Measurements from ENCODE around the gene MORN1. TPM values are rescaled to one million over a fixed set of nuclear protein-coding genes. Genes with fewer than 3 reads are reported as not detected.

Gene MORN1
- total and polyA plus RNA-seq, 2 of the 8 experiments (the other 6 are each of a cell fraction or from before 2014, with no cell fraction given) = 5.0 to 9.1 TPM

GRCh38 chr1:2355373-2356261 lies 35.7 kb downstream of the MORN1 start:
- Histone ChIP-seq H2AFZ (ENCODE audit: low read length) (no peak overlapping the region), H4K91ac (replicated peaks; ENCODE audit: insufficient read length, low read length) (no peak overlapping the region), H3K23me2 (ENCODE audit: low read depth, low read length) (no peaks in the 10 kb centered on the region), H3K36me3 (ENCODE audit: control insufficient read depth in 2 of 4, insufficient read depth in 4 of 4, low read length in 3 of 4) (no peaks in the 10 kb centered on the region), H4K5ac (ENCODE audit: insufficient read length, low read depth, low read length) (no peak overlapping the region), H3K18ac (ENCODE audit: extremely low read depth, low read length) (no peak overlapping the region), H2BK12ac (ENCODE audit: low read depth, low read length) (no peak overlapping the region), H4K20me1 (replicated peaks in 1 of 2; ENCODE audit: control insufficient read depth in 1 of 2, insufficient read depth in 2 of 2, low read length in 2 of 2) (no peaks in the 10 kb centered on the region), H2BK20ac (ENCODE audit: low read length) (no peak overlapping the region), H3K9ac (replicated peaks in 1 of 4; ENCODE audit: extremely low read depth in 1 of 4, low read depth in 3 of 4, low read length in 3 of 4) (0 out of 7 replicates have a peak overlapping the region, but pooled peaks of 1 of the 4 experiments have one; percentile 22), H2BK5ac (ENCODE audit: low read depth, low read length) (no peak overlapping the region), H2BK15ac (ENCODE audit: low read length) (no peak overlapping the region), H3K27me3 (replicated peaks in 1 of 4; ENCODE audit: control insufficient read depth in 3 of 4, extremely low read depth in 1 of 4, insufficient read depth in 3 of 4, low read length in 3 of 4) (no peaks in the 10 kb centered on the region), H3K9me3 (ENCODE audit: insufficient read depth in 2 of 2, low read depth in 1 of 2, low read length in 1 of 2) (no peaks in the 10 kb centered on the region), H3K4me2 (ENCODE audit: insufficient read depth in 1 of 2, low read depth in 2 of 2, low read length in 2 of 2) (no peak overlapping the region), H3K4me3 (ENCODE audit: extremely low read depth in 1 of 4, insufficient read depth in 2 of 4, low read depth in 3 of 4, low read length in 4 of 4) (no peak overlapping the region), H3K4me1 (replicated peaks in 1 of 4; ENCODE audit: control insufficient read depth in 3 of 4, insufficient read depth in 4 of 4, low read length in 3 of 4) (no peaks in the 10 kb centered on the region; a peak in 1 of 7 replicates), H3K23ac (ENCODE audit: insufficient read length) (no peak overlapping the region), H3K79me1 (ENCODE audit: low read depth, low read length) (no peaks in the 10 kb centered on the region), H3K14ac (ENCODE audit: insufficient read length) (no peak overlapping the region), H3K56ac (replicated peaks; ENCODE audit: insufficient read length, low read depth, low read length) (no peak overlapping the region), H4K8ac (ENCODE audit: extremely low read depth, insufficient read depth, low read length) (peak overlapping the region; percentile 2), H3K27ac (ENCODE audit: low read depth, low read length) (no peak overlapping the region), H2AK5ac (ENCODE audit: low read depth, low read length) (no peak overlapping the region), H3K4ac (replicated peaks; ENCODE audit: insufficient read length, low read depth, low read length) (no peak overlapping the region), H2BK120ac (replicated peaks; ENCODE audit: low read depth, low read length) (no peak overlapping the region), H3K79me2 (ENCODE audit: control insufficient read depth in 1 of 2, insufficient read depth in 2 of 2, low read length in 2 of 2) (no peaks in the 10 kb centered on the region)
- ChIA-PET CTCF (ENCODE audit: partially characterized antibody) (interaction anchor here (1.0 kb wide), 1 partner anchor 1110 kb away, joined by 3 read pairs; no protein-coding TSS in a partner anchor), POLR2A (ENCODE audit: partially characterized antibody) (interaction anchor here (0.8 kb wide), 1 partner anchor 23 kb away, joined by 3 read pairs; no protein-coding TSS in a partner anchor)
- FAIRE-seq (no peak), DNase-seq (ENCODE audit: low read depth in 1 of 2, low spot score in 2 of 2) (no peak)
- WGBS, 2 experiments (ENCODE audit: extremely low coverage in 1 of 2, insufficient coverage in 1 of 2, insufficient read length in 1 of 2, insufficient replicate concordance in 2 of 2, low coverage in 1 of 2, low lambda C conversion rate in 2 of 2, missing lambda C conversion rate in 1 of 2) = 90% methylated on average over 16 of the region's 28 CpGs; no CpG with 5 or more reads in 1 of the 2 experiments
- TF ChIP-seq NRF1 (IDR thresholded peaks at IDR 0.05; ENCODE audit: low read depth, low read length) (no peak), CEBPB (IDR thresholded peaks at IDR 0.05; ENCODE audit: low read depth, low read length) (no peak), CHD2 (IDR thresholded peaks at IDR 0.05; ENCODE audit: low read length) (no peak), SUZ12 (IDR thresholded peaks at IDR 0.05; ENCODE audit: low read length) (no peak), RBBP5 (IDR thresholded peaks at IDR 0.05; ENCODE audit: borderline replicate concordance, low read depth, low read length) (no peak), SAP30 (IDR thresholded peaks at IDR 0.05; ENCODE audit: insufficient read depth, insufficient replicate concordance, low read length) (no peak), E2F6 (IDR thresholded peaks at IDR 0.05) (no peak), TBP (IDR thresholded peaks at IDR 0.05; ENCODE audit: low read depth, low read length) (no peak), EGR1 (IDR thresholded peaks at IDR 0.05; ENCODE audit: borderline replicate concordance, low read depth, low read length) (no peak), JUND (IDR thresholded peaks at IDR 0.05; ENCODE audit: low read length) (no peak), POU5F1 (IDR thresholded peaks at IDR 0.05; ENCODE audit: low read depth, low read length) (no peak)

All from H1 (cell line).